Lung microvascular endothelial cell (primary cell): ENCODE results near the gene RGL1. TPM values are rescaled to one million over a fixed set of nuclear protein-coding genes. Genes with fewer than 3 reads are reported as not detected.
A peak's percentile ranks its signal among the peaks of the same experiment; 100 is the strongest.

Source experiments
- DNase-seq, 2 donors: peaks; one replicate each; pipeline versions ENCODE4 v3.0.0 to v3.0.0-alpha.2; 2010; ENCODE audit warnings: low read depth in 2 of 2
- total RNA-seq: library from RNA; depleted of rRNA; stranded (reverse); fragments of >200 nt; gene quantifications from 2 replicates; pipeline ENCODE4 v1.2.1, GENCODE V29; 2014

Gene RGL1
- total RNA-seq, 1 donor from 2014 or later, result 19.8 TPM

DNA sequence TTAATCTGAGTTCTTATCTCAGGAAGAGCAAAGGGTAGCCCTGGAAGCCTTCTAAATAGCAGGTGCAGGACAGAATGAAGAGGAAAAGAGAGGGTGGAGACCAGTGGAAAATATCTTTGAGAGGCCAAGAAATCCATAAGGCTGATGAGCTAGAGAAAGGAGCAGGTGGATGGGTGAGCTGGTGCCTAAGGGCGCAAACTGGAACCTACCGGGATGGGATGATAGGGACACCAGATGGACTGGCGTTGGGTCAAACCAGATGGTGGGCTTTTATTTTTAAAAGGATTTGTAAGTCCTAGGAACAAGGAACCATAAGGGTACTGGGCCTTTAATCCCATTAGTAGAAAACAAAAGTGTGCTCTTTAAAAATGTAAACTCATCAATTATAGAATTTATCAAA lies 59.7 kb downstream of the RGL1 start:
- DNase-seq, result no peak

DNA sequence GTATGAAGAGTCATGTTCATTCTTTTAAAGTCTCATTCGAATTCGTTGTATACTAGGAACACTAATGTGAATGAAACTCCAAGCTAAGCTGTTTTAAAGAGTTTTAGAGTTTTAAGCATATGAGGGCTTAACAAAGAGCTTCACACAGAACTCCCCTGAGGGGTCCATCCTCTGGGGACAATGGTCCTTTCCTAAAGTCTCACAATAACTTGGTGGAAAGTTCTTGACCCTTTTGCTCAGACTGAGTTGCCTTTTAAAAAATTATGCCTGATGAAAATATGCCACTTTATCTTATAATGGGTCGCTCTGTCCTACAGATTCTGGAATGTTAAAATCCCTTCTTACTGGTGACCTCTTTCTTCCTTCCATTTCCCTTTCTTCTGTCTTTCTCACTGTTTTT lies 64.3 kb downstream of the RGL1 start:
- DNase-seq, result no peak

DNA sequence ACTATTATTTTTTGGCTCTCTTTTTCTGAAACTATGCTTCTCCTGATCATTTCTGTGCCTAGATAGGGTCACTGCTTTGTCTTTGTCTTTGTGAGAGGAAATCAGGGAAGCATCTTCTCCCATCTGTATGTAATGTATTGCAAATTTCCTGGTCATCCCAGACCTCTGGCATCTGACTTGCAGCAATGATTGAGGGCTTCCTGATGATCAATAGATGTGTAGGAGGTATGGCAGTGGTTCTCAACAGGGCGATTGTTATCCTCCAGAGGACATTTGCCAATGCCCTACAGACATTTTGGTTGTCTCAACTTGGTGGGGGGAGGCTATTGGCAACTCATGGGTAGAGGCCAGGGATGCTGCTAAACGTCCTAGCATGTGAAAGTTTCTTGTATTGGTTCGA lies 64.7 kb downstream of the RGL1 start:
- peak in 1 of 2 donors; percentile 76 for DNase-seq

- peak in 1 of 2 donors; percentile 67 for DNase-seq
Observed at GRCh38 chr1:183870351-183871077, 65.6 kb downstream of the RGL1 start.

DNA sequence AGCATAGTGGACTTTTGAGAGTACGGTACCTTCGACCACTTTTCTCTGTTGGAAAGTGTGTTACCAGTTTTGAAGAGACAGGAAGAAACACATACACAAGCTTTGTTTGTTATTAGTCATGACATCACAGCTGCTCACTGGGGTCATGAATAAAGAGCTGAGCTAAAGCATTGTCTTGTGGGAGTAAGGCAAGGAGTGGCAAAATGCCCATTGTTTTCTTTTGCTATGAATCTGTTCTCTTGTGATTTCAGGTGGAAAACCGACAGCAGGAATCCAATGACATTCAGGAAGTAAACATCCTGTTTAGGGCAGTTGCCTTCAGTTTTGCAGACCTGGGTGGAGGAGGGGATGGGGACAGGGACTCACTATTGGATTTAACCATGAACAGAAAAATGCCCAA lies 66.2 kb downstream of the RGL1 start:
- DNase-seq, result peak; percentile 80 to 92

GRCh38 chr1:183871601-183872000 lies 66.7 kb downstream of the RGL1 start:
- no peak for DNase-seq

DNA sequence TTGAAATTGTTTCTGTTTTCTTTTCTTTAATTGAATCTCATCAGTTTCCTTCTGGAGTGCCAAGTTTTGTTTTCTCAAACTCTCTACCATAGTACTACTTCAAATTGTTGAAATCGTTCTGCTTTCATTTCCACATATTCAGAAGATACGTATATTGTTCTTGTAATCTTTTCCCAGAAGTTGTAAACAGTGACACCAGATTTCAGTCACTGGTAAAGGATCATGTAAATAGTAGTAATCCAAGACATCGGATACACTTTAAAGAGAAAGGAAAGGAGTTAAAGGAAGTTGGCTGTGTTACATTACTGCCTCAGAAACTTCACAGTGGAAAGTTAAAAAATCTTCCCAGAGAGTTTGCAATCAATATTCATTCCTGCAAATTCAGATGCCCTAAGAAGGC lies 67.5 kb downstream of the RGL1 start:
- peak; percentile 9 to 59 for DNase-seq

DNA sequence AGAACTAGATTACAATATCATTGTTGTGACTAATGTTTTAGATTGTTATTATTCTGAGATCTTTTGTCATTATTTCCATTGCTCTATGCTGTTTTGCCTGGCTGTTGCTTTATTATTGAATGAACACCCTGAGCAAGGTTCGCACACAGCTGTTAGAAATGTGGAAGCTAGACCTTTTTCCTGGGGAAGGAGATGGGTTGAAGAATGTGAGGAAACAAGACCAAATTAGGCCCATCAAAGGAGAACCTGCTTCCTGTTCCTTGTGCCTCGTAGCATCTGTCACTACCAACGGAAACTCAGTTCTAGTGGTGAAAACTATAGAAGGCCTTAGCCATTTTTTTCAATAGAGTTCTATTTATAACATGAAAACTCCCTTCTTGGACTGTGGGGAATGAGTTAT lies 68.7 kb downstream of the RGL1 start:
- peak; percentile 71 to 88 for DNase-seq

- no peak for DNase-seq
Observed at GRCh38 chr1:183876309-183876708, 71.4 kb downstream of the RGL1 start.

DNA sequence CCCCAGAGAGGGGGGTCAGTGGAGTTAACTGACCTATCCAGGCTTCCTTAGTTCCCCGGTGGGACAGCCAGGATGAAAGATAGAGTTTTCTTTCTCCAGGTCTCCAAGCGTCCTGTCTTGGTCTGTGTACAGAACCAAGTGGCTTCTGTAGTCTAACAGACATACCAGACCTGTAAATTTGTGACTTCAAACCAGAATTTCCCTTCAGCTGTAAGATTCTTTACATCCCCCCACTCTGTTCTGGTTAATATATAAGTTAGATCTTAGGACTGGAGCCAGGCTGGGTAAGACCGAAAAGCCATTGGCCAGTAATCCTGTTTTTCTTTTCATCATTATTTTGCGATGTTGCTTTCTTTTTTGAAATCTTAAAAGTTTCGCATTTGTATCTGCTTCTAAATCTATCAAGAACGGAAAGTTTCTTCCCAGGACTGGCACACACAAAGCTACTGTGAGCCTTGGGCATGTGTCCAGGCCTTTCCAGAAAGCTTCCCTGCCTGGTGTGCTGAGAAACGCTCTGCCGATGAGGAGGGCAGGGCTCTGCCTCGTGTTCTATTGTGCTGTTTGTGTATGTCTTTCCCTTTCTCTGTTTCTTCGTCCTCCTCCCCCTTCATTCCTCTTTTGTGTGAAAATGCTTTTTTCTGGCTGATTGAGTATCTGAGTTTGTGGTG lies 72.3 kb downstream of the RGL1 start:
- DNase-seq, result peak in 1 of 2 donors; percentile 71

- DNase-seq, result no peak
Observed at GRCh38 chr1:183879494-183879893, 74.6 kb downstream of the RGL1 start.

DNA sequence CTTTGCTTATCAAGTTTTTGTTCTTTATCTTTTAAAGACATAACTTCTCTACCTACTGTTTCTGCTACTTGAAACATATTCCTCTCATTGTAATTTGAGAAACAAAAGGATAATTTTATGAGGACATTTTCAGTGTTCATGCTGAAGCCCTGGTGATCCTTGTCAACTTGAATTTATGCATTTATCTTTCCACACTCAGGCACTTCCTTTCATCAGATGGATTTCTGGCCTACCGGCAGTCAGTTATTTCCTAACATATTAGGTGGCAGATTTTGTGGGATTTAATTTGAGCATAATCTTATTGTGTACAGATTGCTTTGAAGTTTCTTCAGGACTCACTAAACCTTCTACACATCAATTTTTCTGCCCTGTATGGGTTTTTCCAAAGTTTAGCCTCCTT lies 75.0 kb downstream of the RGL1 start:
- DNase-seq, result peak in 1 of 2 donors; percentile 61

DNA sequence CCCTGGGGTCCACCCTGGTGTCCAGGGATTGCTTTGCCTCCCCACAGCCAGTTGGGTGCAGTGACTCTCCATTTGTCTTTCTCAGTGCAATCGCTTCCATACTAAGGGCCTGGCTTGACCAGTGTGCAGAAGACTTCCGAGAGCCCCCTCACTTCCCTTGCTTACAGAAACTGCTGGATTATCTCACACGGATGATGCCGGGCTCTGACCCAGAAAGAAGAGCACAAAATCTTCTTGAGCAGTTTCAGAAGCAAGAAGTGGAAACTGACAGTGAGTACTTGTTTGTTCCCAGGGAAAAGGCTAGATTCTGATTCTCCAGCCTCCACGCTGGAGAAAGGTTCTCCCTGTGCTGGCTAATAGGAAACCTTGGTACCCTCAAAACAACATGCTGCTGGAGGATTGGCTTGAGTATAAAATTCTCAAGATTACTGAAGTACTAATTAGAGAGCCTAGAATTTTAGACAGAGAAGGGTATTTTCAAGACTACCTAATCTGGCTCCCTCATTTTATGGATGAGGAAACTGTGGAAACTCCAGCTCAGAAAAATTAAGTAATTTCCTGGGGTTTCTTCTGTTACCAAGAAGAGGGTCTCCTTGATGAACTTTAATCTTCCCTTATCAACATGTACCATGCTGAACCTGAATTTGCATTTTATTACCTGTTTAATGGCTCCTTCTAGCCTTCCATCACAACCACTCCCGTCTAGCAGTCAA lies 75.8 kb downstream of the RGL1 start:
- no peak for DNase-seq

DNA sequence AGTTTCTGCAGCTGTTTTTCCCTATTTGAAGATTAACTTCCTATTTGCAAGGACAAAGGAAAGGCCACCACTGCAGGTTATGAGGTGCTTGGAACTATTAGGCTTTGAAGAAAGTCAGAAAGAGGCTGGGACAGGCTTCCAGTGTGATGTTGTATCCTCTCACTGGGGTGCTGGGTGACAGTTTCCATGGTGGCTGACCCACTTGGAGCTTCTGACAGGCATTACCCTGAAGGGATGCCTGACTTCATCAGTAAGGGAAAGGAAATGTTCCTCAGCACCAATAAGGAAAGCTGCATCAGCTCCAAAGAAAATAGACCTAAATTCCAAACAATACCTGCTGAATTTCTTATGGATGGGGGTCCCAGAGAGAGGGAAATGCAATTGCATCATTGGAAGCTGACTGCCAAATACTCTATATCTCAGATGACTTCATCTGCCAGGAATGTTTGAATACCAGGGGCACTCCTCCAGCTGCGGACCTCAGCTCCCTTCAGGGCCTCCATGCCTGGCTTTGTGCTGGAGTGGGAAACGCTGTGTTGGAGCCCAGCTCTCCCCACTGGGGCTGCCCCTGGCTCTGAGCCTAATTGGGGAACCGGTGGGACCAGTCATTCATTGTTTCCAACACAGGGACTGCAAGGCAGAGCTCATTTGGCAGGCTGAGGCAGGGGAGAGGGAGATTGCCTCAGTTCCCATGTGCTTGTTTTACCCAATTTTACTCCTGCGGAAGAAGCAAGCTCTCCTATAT lies 76.6 kb downstream of the RGL1 start:
- DNase-seq, result peak; percentile 91 to 95

GRCh38 chr1:183882335-183883167 lies 77.6 kb downstream of the RGL1 start:
- DNase-seq, result peak in 1 of 2 donors; percentile 22

DNA sequence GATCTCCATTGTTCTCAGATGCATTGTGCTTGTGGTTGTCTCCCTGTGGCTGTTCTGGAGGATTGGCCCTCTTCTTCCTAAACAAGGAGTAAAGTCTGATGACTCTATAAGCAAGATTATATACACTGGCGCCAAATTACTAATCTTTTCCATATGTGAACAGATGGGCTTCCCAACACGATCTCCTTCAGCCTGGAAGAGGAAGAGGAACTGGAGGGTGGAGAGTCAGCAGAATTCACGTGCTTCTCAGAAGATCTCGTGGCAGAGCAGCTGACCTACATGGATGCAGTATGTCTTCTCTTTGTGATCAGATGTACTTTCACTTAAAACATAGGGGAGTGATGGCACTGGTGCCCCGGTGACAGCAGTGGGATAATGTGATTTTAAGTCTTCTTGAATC lies 78.7 kb downstream of the RGL1 start:
- no peak for DNase-seq

GRCh38 chr1:183884526-183884925 lies 79.6 kb downstream of the RGL1 start:
- DNase-seq, result no peak

GRCh38 chr1:183885142-183885735 lies 80.3 kb downstream of the RGL1 start:
- DNase-seq, result no peak

DNA sequence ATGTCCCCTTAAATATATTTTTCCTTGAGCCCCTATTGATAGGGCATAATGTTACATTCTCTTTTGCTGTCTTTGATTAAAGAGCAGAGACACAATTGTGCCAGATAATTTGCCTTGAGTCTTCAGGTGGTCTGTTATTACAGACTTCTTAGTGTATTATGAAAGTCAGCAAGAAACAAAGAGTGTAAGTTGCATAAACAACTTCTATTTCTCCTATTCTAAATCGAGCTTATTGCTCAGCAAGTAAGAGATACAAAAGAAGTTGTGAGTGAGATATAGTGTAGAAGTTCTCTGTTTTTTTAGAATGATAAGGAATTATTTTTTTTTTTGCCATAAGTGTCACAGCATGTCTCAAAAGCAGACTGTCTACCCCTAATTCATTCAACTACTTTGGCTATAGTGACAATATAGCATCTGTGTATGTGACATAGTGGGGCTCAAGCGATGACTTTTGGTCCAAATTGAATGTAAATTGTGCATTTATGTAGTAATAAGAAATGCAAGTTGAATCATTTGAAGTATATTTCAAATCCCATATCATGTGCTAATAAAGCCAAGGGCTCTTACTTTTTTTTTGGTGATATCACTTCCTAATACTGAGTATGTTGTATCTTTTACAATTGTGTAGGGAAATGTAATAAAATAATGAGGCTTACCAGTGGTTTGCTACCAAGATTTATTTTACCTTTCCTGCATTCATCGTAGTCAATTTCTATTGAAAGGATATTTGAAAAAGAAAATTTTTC lies 81.3 kb downstream of the RGL1 start:
- DNase-seq, result no peak

DNA sequence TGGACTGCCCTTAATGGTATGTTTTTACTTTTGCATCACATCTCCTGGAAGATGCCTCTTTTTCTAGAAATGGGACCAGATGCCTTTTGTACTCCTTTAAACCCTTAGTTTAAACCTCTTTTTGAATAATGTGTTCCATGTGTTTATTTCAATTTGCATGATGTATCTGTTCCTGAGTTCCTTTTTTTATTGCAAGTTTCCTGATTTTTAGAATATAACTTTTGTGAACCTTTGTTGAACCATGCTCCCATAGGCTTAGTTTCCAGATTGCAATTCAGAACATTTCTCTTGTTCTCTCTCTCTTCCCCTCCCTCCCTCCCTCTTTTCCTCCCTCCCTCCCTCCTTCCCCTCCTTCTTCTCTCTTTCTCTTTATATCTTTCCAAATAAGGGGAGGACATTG lies 81.9 kb downstream of the RGL1 start:
- no peak for DNase-seq
